Suprapubic skin (tissue), 4 donors: ENCODE data around the gene SH3BGRL2. TPM values are rescaled to one million over a fixed set of nuclear protein-coding genes. Genes with fewer than 3 reads are reported as not detected.

Source experiments
- DNase-seq, 2 donors: peaks; one replicate each; pipeline ENCODE4 v3.0.0-alpha.2; 2019; ENCODE audit warnings: low spot score in 2 of 2
- H3K27ac ChIP-seq: fragments of 200-600 bp; sonication (generic); one replicate; pipeline ENCODE4 v1.5.1; 2019
- H3K27me3 ChIP-seq: fragments of 200-600 bp; sonication (generic); one replicate; pipeline ENCODE4 v1.5.1; 2019
- H3K36me3 ChIP-seq: fragments of 200-600 bp; sonication (generic); one replicate; pipeline ENCODE4 v1.5.1; 2019
- H3K4me1 ChIP-seq: fragments of 200-600 bp; sonication (generic); one replicate; pipeline ENCODE4 v1.5.1; 2019
- H3K4me3 ChIP-seq: fragments of 200-600 bp; sonication (generic); one replicate; pipeline ENCODE4 v1.5.1; 2019; ENCODE audit warnings: mild to moderate bottlenecking
- H3K9me3 ChIP-seq: fragments of 200-600 bp; sonication (generic); one replicate; pipeline ENCODE4 v1.5.1; 2019
- CTCF ChIP-seq, 2 donors: fragments of 200-600 bp in 1 of 2; fragments of 450-650 bp in 1 of 2; sonication (generic) in 1 of 2; IDR thresholded peaks; one replicate each; pipeline ENCODE4 v1.5.1; 2016 to 2019; ENCODE audit warnings: antibody characterized with exemption in 2 of 2, mild to moderate bottlenecking in 1 of 2, moderate library complexity in 1 of 2
- EP300 ChIP-seq: sonication (generic); formaldehyde crosslinking; IDR thresholded peaks from one replicate; pipeline ENCODE4 v1.6.1; 2017; ENCODE audit warnings: antibody characterized with exemption
- POLR2A ChIP-seq, 2 donors: fragments of 450-650 bp; IDR thresholded peaks; one replicate each; pipeline ENCODE4 v1.6.1; 2017; ENCODE audit warnings: antibody characterized with exemption in 2 of 2, mild to moderate bottlenecking in 2 of 2, moderate library complexity in 2 of 2
- POLR2AphosphoS5 ChIP-seq, 3 donors: sonication (generic); formaldehyde crosslinking; IDR thresholded peaks; one replicate each; pipeline ENCODE4 v1.6.1; 2017; ENCODE audit warnings: antibody characterized with exemption in 3 of 3
- WGBS: methylation state at CpG from one replicate; pipeline ENCODE4 v1.1.5; 2018; 5-methylcytosine and 5-hydroxymethylcytosine counted together
- total RNA-seq, 4 donors: library from RNA; depleted of rRNA; stranded (reverse); fragments of >200 nt; gene quantifications; one replicate each; pipeline ENCODE4 v1.1.0, GENCODE V29; 2016

SH3BGRL2 gene
- total RNA-seq, 4 donors from 2014 or later = 30.5 to 67.1 (median 56.7) TPM

- Histone ChIP-seq H3K36me3 (no peaks in the 10 kb centered on the region), H3K27me3 (no peaks in the 10 kb centered on the region), H3K4me1 (peaks cover 5% of the 10 kb centered on the region), H3K27ac (no peak overlapping the region), H3K9me3 (no peaks in the 10 kb centered on the region), H3K4me3 (no peak overlapping the region)
- TF ChIP-seq POLR2AphosphoS5 (IDR thresholded peaks at IDR 0.05) = no peak
- TF ChIP-seq EP300 = no peak
- TF ChIP-seq POLR2A (IDR thresholded peaks at IDR 0.05) = no peak
- WGBS = 85% methylated on average over 9 of the region's 9 CpGs
- DNase-seq = no peak
These were observed 81.5 kb downstream of the SH3BGRL2 start for GRCh38 chr6:79712616-79713135.

DNA sequence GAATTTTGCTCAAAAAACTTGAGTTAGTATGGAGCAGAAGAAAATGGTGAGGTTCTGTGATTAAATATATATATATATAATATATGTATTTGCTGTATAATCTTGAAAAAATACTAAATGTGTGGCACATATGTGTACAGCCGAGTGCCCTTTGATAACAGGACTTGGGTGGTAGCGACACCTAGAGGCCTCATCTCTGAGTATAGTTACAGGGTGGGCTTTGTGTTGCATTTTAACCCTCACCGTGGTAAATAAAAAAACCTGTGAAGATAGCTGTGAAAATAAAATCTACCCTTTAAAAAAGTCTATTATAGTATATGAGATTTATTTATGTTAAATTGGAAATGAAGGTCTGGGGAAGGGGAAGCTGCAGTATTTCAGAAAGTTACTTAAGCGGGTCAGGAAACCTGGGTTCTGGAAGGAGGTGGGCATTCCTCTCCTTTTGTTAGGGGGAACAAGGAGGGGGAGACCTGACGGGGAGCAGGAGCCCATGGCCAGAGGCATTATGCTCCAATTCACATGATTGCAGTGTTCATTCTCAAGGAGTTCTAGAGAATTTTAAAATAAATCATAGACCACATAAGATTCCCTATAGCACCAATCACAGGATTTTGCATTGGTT is 82.7 kb downstream of the SH3BGRL2 start:
- Histone ChIP-seq H3K9me3 (no peaks in the 10 kb centered on the region), H3K4me1 (peaks cover 5% of the 10 kb centered on the region), H3K27ac (no peak overlapping the region), H3K27me3 (no peaks in the 10 kb centered on the region), H3K4me3 (no peak overlapping the region), H3K36me3 (no peaks in the 10 kb centered on the region)
- no peak for TF ChIP-seq EP300
- no peak for TF ChIP-seq POLR2A (IDR thresholded peaks at IDR 0.05)
- no peak for TF ChIP-seq POLR2AphosphoS5 (IDR thresholded peaks at IDR 0.05)
- TF ChIP-seq CTCF (IDR thresholded peaks at IDR 0.05) = no peak
- DNase-seq = no peak
- 22% methylated on average over 5 of the region's 5 CpGs for WGBS

GRCh38 chr6:79717989-79718388 is 86.9 kb downstream of the SH3BGRL2 start:
- peaks cover 4% of the 10 kb centered on the region for H3K4me1 ChIP-seq
- no peak overlapping the region for H3K27ac ChIP-seq
- no peak overlapping the region for H3K4me3 ChIP-seq
- TF ChIP-seq POLR2A (IDR thresholded peaks at IDR 0.05) = no peak
- no peak for TF ChIP-seq POLR2AphosphoS5 (IDR thresholded peaks at IDR 0.05)
- no peak for TF ChIP-seq CTCF (IDR thresholded peaks at IDR 0.05)
- TF ChIP-seq EP300 = no peak
- no peaks in the 10 kb centered on the region for H3K36me3 ChIP-seq
- H3K27me3 ChIP-seq = no peaks in the 10 kb centered on the region
- no peaks in the 10 kb centered on the region for H3K9me3 ChIP-seq
- WGBS = 88% methylated on average over 2 of the region's 2 CpGs
- no peak for DNase-seq

- H3K36me3 ChIP-seq = no peaks in the 10 kb centered on the region
- no peak overlapping the region for H3K4me3 ChIP-seq
- no peak for DNase-seq
- H3K27ac ChIP-seq = no peak overlapping the region
- no peaks in the 10 kb centered on the region for H3K27me3 ChIP-seq
- no peaks in the 10 kb centered on the region for H3K9me3 ChIP-seq
- 88% methylated on average over 8 of the region's 8 CpGs for WGBS
- no peak for TF ChIP-seq POLR2A (IDR thresholded peaks at IDR 0.05)
- TF ChIP-seq POLR2AphosphoS5 (IDR thresholded peaks at IDR 0.05) = no peak
- TF ChIP-seq EP300 = no peak
- TF ChIP-seq CTCF (IDR thresholded peaks at IDR 0.05) = no peak
- peaks cover 4% of the 10 kb centered on the region for H3K4me1 ChIP-seq
These were observed 87.5 kb downstream of the SH3BGRL2 start for GRCh38 chr6:79718509-79719247.

GRCh38 chr6:79719248-79719960 is 88.3 kb downstream of the SH3BGRL2 start:
- Histone ChIP-seq H3K9me3 (no peaks in the 10 kb centered on the region), H3K27ac (no peak overlapping the region), H3K4me3 (no peak overlapping the region), H3K4me1 (peaks cover 4% of the 10 kb centered on the region), H3K36me3 (no peaks in the 10 kb centered on the region), H3K27me3 (no peaks in the 10 kb centered on the region)
- WGBS = 51% methylated on average over 6 of the region's 6 CpGs
- TF ChIP-seq POLR2AphosphoS5 (IDR thresholded peaks at IDR 0.05) (no peak), POLR2A (IDR thresholded peaks at IDR 0.05) (no peak), EP300 (no peak), CTCF (IDR thresholded peaks at IDR 0.05) (no peak)
- DNase-seq = no peak
